GM23248 (cell line): ENCODE measurements around the gene EAPP. TPM values are rescaled to one million over a fixed set of nuclear protein-coding genes. Genes with fewer than 3 reads are reported as not detected.

Experiments
- DNase-seq: peaks from one replicate; pipeline ENCODE4 v3.0.0-alpha.2; 2015
- H2AFZ ChIP-seq: fragments of 200-600 bp; sonication (generic); 2 replicates; pipeline ENCODE4 v1.6.1; 2016; ENCODE audit warnings: antibody characterized with exemption
- H3F3A ChIP-seq: fragments of 200-600 bp; sonication (generic); 2 replicates; pipeline ENCODE4 v1.6.1; 2016; ENCODE audit warnings: mild to moderate bottlenecking, antibody characterized with exemption, mixed run types; ENCODE audit not compliant: insufficient read depth
- H3K27ac ChIP-seq: fragments of 200-600 bp; sonication (generic); 2 replicates; pipeline ENCODE4 v1.5.1; 2016; ENCODE audit warnings: mild to moderate bottlenecking
- H3K27me3 ChIP-seq: fragments of 200-600 bp; sonication (generic); replicated peaks from 2 replicates; pipeline ENCODE4 v1.6.1; 2016; ENCODE audit warnings: mild to moderate bottlenecking; ENCODE audit not compliant: insufficient read depth
- H3K36me3 ChIP-seq: fragments of 200-600 bp; sonication (generic); 2 replicates; pipeline ENCODE4 v1.6.1; 2016; ENCODE audit warnings: low read depth, mild to moderate bottlenecking
- H3K4me1 ChIP-seq: fragments of 200-600 bp; sonication (generic); 2 replicates; pipeline ENCODE4 v1.6.1; 2016; ENCODE audit warnings: mild to moderate bottlenecking; ENCODE audit not compliant: insufficient read depth
- H3K4me2 ChIP-seq: fragments of 200-600 bp; sonication (generic); one replicate; pipeline ENCODE4 v1.6.1; 2016; ENCODE audit warnings: mild to moderate bottlenecking; ENCODE audit not compliant: unreplicated experiment
- H3K4me3 ChIP-seq: fragments of 200-600 bp; sonication (generic); 2 replicates; pipeline ENCODE4 v1.5.1; 2016; ENCODE audit warnings: mild to moderate bottlenecking
- H3K79me2 ChIP-seq: fragments of 200-600 bp; sonication (generic); 2 replicates; pipeline ENCODE4 v1.6.1; 2016; ENCODE audit warnings: mild to moderate bottlenecking; ENCODE audit not compliant: insufficient read depth
- H3K9ac ChIP-seq: fragments of 200-600 bp; sonication (generic); 2 replicates; pipeline ENCODE4 v1.6.1; 2016; ENCODE audit warnings: mild to moderate bottlenecking
- H3K9me2 ChIP-seq: fragments of 200-600 bp; sonication (generic); 2 replicates; pipeline ENCODE4 v1.6.1; 2016; ENCODE audit warnings: mixed run types, mild to moderate bottlenecking, moderate library complexity; ENCODE audit not compliant: insufficient read depth
- H3K9me3 ChIP-seq: fragments of 200-600 bp; sonication (generic); one replicate; pipeline ENCODE4 v1.6.1; 2017; ENCODE audit warnings: low read depth
- H4K20me1 ChIP-seq: fragments of 200-600 bp; sonication (generic); 2 replicates; pipeline ENCODE4 v1.6.0; 2016; ENCODE audit not compliant: insufficient read depth
- EZH2 ChIP-seq: fragments of 200-600 bp; sonication (generic); IDR thresholded peaks from 2 replicates; pipeline ENCODE4 v1.6.1; 2018; ENCODE audit warnings: antibody characterized with exemption, mild to moderate bottlenecking; ENCODE audit not compliant: insufficient read depth, poor library complexity, severe bottlenecking
- EZH2phosphoT487 ChIP-seq: fragments of 200-600 bp; sonication (generic); IDR thresholded peaks from 2 replicates; pipeline ENCODE4 v1.6.1; 2018; ENCODE audit warnings: antibody characterized with exemption, moderate library complexity, mild to moderate bottlenecking, low read depth; ENCODE audit not compliant: insufficient read depth
- WGBS, 2 experiments: methylation state at CpG; one replicate each; pipeline ENCODE4 v1.1.6; 2015 to 2017; ENCODE audit warnings: low lambda C conversion rate in 2 of 2, low coverage in 1 of 2; ENCODE audit errors: missing lambda C conversion rate in 2 of 2; 5-methylcytosine and 5-hydroxymethylcytosine counted together
- in situ Hi-C: fragments of 300-500 bp; cut with MboI; formaldehyde crosslinking; loops from 2 replicates; pipeline ENCODE4 v1.15.0; 2020
- polyA plus RNA-seq: library from polyadenylated mRNA; unstranded; fragments of >200 nt; fragmentation: Nextera tagmentation; extraction: Ambion mirVana; gene quantifications from 2 replicates; pipeline ENCODE4 v1.2.1, GENCODE V29; 2016
- total RNA-seq: library from RNA; depleted of rRNA; stranded (reverse); fragments of >200 nt; shearing (Covaris generic); gene quantifications from 2 replicates; pipeline ENCODE4 v1.2.3, GENCODE V29; 2014; rRNA removed

Gene EAPP, protein sequence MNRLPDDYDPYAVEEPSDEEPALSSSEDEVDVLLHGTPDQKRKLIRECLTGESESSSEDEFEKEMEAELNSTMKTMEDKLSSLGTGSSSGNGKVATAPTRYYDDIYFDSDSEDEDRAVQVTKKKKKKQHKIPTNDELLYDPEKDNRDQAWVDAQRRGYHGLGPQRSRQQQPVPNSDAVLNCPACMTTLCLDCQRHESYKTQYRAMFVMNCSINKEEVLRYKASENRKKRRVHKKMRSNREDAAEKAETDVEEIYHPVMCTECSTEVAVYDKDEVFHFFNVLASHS
- 42.7 and 43.0 TPM in 2 replicates for total RNA-seq
- 55.5 and 56.1 TPM in 2 replicates for polyA plus RNA-seq

DNA sequence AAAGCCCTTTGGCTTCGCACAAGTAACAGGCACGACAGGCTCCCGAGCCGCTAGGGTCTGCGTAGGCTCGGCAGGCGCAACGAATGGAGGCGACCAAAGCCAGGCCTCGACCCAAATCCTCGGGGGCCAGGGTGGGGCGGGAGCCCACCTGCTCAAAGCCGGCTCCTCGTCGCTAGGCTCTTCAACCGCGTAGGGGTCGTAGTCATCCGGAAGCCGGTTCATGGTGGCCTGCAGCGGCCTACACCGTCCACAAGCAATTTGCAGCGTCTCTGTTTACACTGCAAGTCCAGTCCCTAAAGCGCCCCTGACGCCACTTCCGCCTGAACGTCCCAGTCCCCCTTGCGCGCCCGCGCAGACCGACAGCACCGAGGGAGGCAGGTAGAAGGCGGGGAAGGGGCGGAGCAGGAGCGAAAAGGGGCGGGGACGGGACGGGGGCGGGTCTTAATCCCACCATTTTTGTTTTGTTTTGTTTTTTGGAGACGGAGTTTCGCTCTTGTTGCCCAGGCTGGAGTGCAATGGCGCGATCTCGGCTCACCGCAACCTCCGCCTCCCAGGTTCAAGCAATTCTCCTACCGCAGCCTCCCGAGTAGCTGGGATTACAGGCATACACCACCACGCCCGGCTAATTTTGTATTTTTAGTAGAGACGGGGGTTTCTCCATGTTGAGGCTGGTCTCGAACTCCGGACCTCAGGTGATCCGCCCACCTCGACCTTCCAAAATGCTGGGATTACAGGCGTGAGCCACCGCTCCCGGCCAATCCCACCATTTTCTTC is at the start of gene EAPP:
EAPP (minus strand) TSS at position 295 of the 774 bp plus-strand sequence; CDS start at position 222, 73 bp downstream.
- Histone ChIP-seq H3K4me3 (peak within 1 kb of the TSS; percentile 75), H3K4me2 (peak within 1 kb of the TSS; percentile 94), H3K4me1 (peaks cover 17% of the 10 kb centered on the region), H4K20me1 (no peaks in the 10 kb centered on the region), H3K36me3 (0 out of 2 replicates have a peak, but pooled peaks cover 5% of the 10 kb centered on the region), H3F3A (peaks cover 7% of the 10 kb centered on the region; the same call in 1 of the 2 replicates), H3K79me2 (peaks cover 37% of the 10 kb centered on the region), H3K9me2 (no peaks in the 10 kb centered on the region), H3K27me3 (no peaks in the 10 kb centered on the region), H3K27ac (peak within 1 kb of the TSS; percentile 76), H3K9ac (peak within 1 kb of the TSS; percentile 94), H2AFZ (peak within 1 kb of the TSS; percentile 82), H3K9me3 (no peaks in the 10 kb centered on the region)
- WGBS, 2 experiments = 2% methylated on average over 43 to 59 of the region's 59 CpGs
- no peak for TF ChIP-seq EZH2phosphoT487
- TF ChIP-seq EZH2 = no peak
- peak; percentile 99 for DNase-seq
- in situ Hi-C loops = no loop called here

DNA sequence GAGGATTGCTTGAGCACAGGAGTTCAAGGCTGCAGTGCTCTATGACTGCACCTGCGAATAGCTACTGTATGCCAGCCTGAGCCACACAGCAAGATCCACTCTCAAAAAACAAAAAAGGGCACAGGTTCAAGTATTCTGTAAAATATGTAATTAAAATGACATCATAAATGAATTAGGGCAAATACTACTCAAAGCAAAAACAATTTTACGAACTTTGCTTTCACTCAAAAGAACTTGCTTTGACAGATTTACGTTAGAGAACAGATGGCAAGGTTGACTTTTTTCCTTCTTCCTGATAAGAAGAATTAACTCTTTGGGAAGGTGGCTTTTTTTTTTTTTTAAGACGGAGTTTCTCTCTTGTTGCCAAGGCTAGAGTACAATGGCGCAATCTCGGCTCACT is 44.0 kb upstream of the EAPP start:
- DNase-seq = no peak
- no peak overlapping the region for H3K4me2 ChIP-seq
- H2AFZ ChIP-seq = no peak overlapping the region
- H3K27me3 ChIP-seq = no peaks in the 10 kb centered on the region
- H3K27ac ChIP-seq = no peak overlapping the region
- H3K9me2 ChIP-seq = no peaks in the 10 kb centered on the region
- H3K36me3 ChIP-seq = peaks cover 61% of the 10 kb centered on the region
- H3K9ac ChIP-seq = no peak overlapping the region
- peaks cover 11% of the 10 kb centered on the region for H3K4me1 ChIP-seq
- no peaks in the 10 kb centered on the region for H4K20me1 ChIP-seq
- no peaks in the 10 kb centered on the region for H3K9me3 ChIP-seq
- TF ChIP-seq EZH2 (no peak), EZH2phosphoT487 (no peak)
- 93 to 94% methylated on average over 6 of the region's 6 CpGs for WGBS, 2 experiments
- H3K4me3 ChIP-seq = no peak overlapping the region
- in situ Hi-C loops = no loop called here
- H3F3A ChIP-seq = peaks cover 29% of the 10 kb centered on the region; the same call in 1 of the 2 replicates
- H3K79me2 ChIP-seq = peaks cover 52% of the 10 kb centered on the region

DNA sequence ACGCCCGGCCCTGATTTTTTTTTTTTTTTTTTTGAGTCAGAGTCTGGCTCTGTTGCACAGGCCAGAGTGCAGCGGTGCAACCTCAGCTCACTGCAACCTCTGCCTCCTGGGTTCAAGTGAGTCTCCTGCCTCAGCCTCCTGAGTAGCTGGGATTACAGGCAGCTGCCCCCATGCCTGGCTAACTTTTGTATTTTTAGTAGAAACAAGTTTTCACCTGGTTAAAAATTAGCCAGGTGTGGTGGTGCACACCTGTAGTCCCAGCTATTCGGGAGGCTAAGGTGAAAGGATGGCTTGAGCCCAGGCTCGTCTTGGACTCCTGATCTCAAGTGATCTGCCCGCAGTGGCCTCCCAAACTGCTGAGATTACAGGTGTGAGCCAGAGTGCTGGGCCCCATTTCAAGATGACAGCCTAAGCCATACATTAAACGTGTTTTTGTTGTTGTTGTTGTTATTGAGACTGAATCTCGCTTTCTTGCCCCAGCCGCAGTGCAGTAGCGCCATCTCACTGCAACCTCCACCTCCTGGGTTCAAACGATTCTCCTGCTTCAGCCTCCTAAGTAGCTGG is 42.7 kb upstream of the EAPP start:
- Histone ChIP-seq H3K27ac (no peak overlapping the region), H3F3A (peaks cover 29% of the 10 kb centered on the region; the same call in 1 of the 2 replicates), H3K9me3 (no peaks in the 10 kb centered on the region), H3K9me2 (no peaks in the 10 kb centered on the region), H3K79me2 (peaks cover 40% of the 10 kb centered on the region), H3K4me2 (no peak overlapping the region), H3K9ac (no peak overlapping the region), H3K27me3 (no peaks in the 10 kb centered on the region), H3K36me3 (peaks cover 57% of the 10 kb centered on the region), H3K4me1 (peaks cover 11% of the 10 kb centered on the region), H2AFZ (no peak overlapping the region), H4K20me1 (no peaks in the 10 kb centered on the region), H3K4me3 (no peak overlapping the region)
- in situ Hi-C loops = no loop called here
- WGBS, 2 experiments = 97 to 98% methylated on average over 9 to 11 of the region's 11 CpGs
- TF ChIP-seq EZH2 (no peak), EZH2phosphoT487 (no peak)
- no peak for DNase-seq

DNA sequence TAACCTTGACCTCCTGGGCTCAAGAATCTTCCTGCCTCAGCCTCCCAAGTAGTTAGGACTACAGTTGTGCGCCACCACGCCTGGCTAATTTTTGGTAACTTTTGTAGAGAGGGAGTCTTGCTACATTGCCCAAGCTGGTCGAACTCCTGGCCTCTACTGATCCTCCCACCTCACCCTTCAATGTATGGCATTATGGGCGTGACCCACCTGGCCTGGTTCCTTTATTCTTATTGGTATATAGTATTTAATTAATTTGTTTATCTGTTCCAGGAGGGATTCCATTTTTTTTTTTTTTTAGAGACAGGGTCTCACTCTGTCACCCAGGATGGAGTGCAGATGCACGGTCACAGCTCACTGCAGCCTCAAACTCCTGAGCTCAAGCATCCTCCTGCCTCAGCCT is 40.9 kb upstream of the EAPP start:
- Histone ChIP-seq H3K4me2 (no peak overlapping the region), H3F3A (peaks cover 29% of the 10 kb centered on the region; the same call in 1 of the 2 replicates), H3K9me2 (no peaks in the 10 kb centered on the region), H3K4me3 (no peak overlapping the region), H3K9me3 (no peaks in the 10 kb centered on the region), H3K4me1 (peaks cover 11% of the 10 kb centered on the region), H2AFZ (no peak overlapping the region), H3K9ac (no peak overlapping the region), H3K79me2 (peaks cover 30% of the 10 kb centered on the region), H4K20me1 (no peaks in the 10 kb centered on the region), H3K27me3 (no peaks in the 10 kb centered on the region), H3K36me3 (peaks cover 46% of the 10 kb centered on the region), H3K27ac (peak overlapping the region; percentile 50)
- in situ Hi-C loops = no loop called here
- no peak for DNase-seq
- WGBS, 2 experiments = 97 to 99% methylated on average over 5 of the region's 5 CpGs
- no peak for TF ChIP-seq EZH2phosphoT487
